ENCODE results near the gene PFDN6.

Gene PFDN6

DNA sequence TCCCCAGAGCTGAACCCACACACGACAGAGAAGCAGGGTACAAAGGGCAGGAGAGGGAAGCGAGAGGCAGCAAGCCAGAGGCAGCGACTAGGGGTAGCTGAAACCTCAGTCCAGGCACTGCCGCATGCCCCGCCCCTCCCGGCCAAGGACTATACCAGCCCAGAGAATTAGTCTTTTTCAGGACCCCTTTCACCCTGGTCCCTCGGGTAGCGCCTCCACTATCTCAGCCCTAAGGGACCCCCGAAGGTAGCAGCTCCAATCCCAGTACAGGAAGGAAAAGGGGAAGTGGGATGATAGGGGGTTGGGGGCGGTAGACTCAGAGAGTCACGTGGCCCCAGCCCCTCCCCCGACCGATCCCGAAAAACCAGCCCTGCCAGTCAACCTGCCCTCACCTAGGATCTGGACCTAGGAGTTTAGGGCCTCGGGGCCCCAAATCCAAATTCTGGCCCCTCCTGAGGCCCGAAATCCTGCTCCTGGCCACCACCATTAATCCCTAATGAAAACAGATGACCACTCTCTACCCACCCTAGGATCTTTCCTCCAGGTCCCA lies 8.1 kb downstream of the PFDN6 start:
- TF ChIP-seq CTCF (IDR thresholded peaks at IDR 0.05; ENCODE audit: low read depth, low read length): no peak
- Histone ChIP-seq H3K27me3 (no peaks in the 10 kb centered on the region), H3K36me3 (no peaks in the 10 kb centered on the region; the same call in 1 of the 2 replicates), H3K4me3 (ENCODE audit: low read depth, low read length) (peak overlapping the region; percentile 92), H3K4me1 (no peaks in the 10 kb centered on the region; the same call in 1 of the 2 replicates), H3K9me3 (no peaks in the 10 kb centered on the region)
- DNase-seq: no peak

DNA sequence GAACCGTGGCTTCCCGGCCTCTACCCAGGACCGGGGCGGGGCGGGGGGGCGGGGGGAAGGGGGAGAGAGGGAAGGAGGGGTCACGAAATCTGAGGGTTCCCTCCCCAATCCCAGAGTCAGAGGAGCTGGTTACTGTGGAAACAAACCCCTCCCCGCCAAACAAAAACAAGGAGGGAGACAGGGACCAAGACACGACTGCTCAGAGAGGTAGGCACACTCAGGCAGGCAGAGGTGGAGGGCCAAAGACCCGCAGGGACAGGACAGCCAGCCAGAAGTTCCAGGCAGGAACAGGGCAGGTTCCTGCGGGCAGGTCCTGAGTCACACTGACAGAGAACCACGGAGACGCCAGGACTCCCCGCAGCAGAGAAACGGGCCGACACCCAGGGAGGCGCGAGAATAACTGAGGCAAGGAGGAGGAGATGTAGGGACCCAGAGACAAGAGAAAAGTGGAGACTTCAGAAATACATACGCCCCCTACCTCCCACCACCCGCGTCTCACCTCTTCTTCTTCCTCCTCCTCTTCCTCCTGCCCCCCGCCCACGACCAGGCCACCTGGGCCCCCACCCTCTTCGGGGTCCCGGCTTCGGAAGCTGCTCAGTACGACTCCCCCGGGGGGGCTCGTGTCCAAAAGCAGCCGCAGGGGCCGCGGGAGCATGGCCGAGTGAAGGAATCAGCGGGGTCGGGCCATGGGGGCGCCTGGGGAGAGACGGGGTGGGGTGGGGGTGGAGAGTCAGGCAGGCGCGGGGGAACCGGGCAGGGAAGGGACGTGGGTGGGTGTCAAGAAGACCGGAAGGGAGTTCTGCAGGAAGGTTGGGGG lies 8.8 kb downstream of the PFDN6 start:
- H3K36me3 ChIP-seq: no peaks in the 10 kb centered on the region; the same call in 1 of the 2 replicates
- DNase-seq: peak; percentile 44

GRCh38 chr6:33298773-33299236 lies 9.4 kb downstream of the PFDN6 start, which contains the start of gene RGL2:
RGL2 (minus strand) TSS chr6:33298942; CDS start chr6:33298610, 332 bp downstream.
- Histone ChIP-seq H3K36me3 (no peaks in the 10 kb centered on the region), H3K4me1 (no peaks in the 10 kb centered on the region; the same call in 1 of the 2 replicates), H3K4me3 (ENCODE audit: low read depth, low read length) (peak within 1 kb of the TSS; percentile 92), H3K27me3 (no peaks in the 10 kb centered on the region), H3K9me3 (no peaks in the 10 kb centered on the region)
- DNase-seq: peak; percentile 38
- no peak for TF ChIP-seq CTCF (IDR thresholded peaks at IDR 0.05; ENCODE audit: low read depth, low read length)

More for the DNA sequence above, 8.8 kb downstream of the PFDN6 start:
- H3K9me3 ChIP-seq: no peaks in the 10 kb centered on the region
- peak; percentile 11; the same call in 1 of the 2 replicates for TF ChIP-seq CTCF (IDR thresholded peaks at IDR 0.05; ENCODE audit: low read depth, low read length)
- no peaks in the 10 kb centered on the region for H3K27me3 ChIP-seq
- peak overlapping the region; percentile 92 for H3K4me3 ChIP-seq (ENCODE audit: low read depth, low read length)
- H3K4me1 ChIP-seq: no peaks in the 10 kb centered on the region; the same call in 1 of the 2 replicates

- peak overlapping the region; percentile 92 for H3K4me3 ChIP-seq (ENCODE audit: low read depth, low read length)
- no peaks in the 10 kb centered on the region; the same call in 1 of the 2 replicates for H3K4me1 ChIP-seq
- peak; percentile 95 for DNase-seq
- no peaks in the 10 kb centered on the region for H3K9me3 ChIP-seq
- H3K36me3 ChIP-seq: no peaks in the 10 kb centered on the region
- no peaks in the 10 kb centered on the region for H3K27me3 ChIP-seq
- peak; percentile 79 for TF ChIP-seq CTCF (IDR thresholded peaks at IDR 0.05; ENCODE audit: low read depth, low read length)
These were observed 10.0 kb downstream of the PFDN6 start for GRCh38 chr6:33299237-33299944.

- no peak for DNase-seq
- H3K36me3 ChIP-seq: no peaks in the 10 kb centered on the region
- no peak for TF ChIP-seq CTCF (IDR thresholded peaks at IDR 0.05; ENCODE audit: low read depth, low read length)
- H3K27me3 ChIP-seq: no peaks in the 10 kb centered on the region
- no peaks in the 10 kb centered on the region for H3K9me3 ChIP-seq
- no peaks in the 10 kb centered on the region; the same call in 1 of the 2 replicates for H3K4me1 ChIP-seq
- H3K4me3 ChIP-seq (ENCODE audit: low read depth, low read length): no peak overlapping the region
These were observed 12.5 kb downstream of the PFDN6 start for GRCh38 chr6:33301877-33302276.
